HS-27A (cell line): ENCODE results near the gene MAD1L1.

Source experiments
- DNase-seq: peaks from one replicate; pipeline ENCODE4 v3.0.0-alpha.2; 2012; ENCODE audit warnings: low read depth, missing footprints

The MAD1L1 gene

GRCh38 chr7:2013381-2014311 is 219.1 kb downstream of the MAD1L1 start:
- DNase-seq = no peak

GRCh38 chr7:2012981-2013380 is 219.8 kb downstream of the MAD1L1 start:
- DNase-seq = no peak

- DNase-seq = no peak
These were observed 220.5 kb downstream of the MAD1L1 start for GRCh38 chr7:2012044-2012900.

- DNase-seq = no peak
These were observed 221.3 kb downstream of the MAD1L1 start for GRCh38 chr7:2011266-2012043.

GRCh38 chr7:2010551-2011265 is 222.0 kb downstream of the MAD1L1 start:
- DNase-seq = no peak

- no peak for DNase-seq
These were observed 222.6 kb downstream of the MAD1L1 start for GRCh38 chr7:2010101-2010500.

- no peak for DNase-seq
These were observed 223.2 kb downstream of the MAD1L1 start for GRCh38 chr7:2009541-2010001.

- no peak for DNase-seq
These were observed 223.7 kb downstream of the MAD1L1 start for GRCh38 chr7:2008936-2009540.

- no peak for DNase-seq
These were observed 224.4 kb downstream of the MAD1L1 start for GRCh38 chr7:2008101-2008935.

GRCh38 chr7:2007551-2007950 is 225.2 kb downstream of the MAD1L1 start:
- no peak for DNase-seq

GRCh38 chr7:2006921-2007381 is 225.8 kb downstream of the MAD1L1 start:
- no peak for DNase-seq

- DNase-seq = no peak
These were observed 226.4 kb downstream of the MAD1L1 start for GRCh38 chr7:2006231-2006771.

- DNase-seq = no peak
These were observed 227.0 kb downstream of the MAD1L1 start for GRCh38 chr7:2005786-2006185.

- no peak for DNase-seq
These were observed 227.7 kb downstream of the MAD1L1 start for GRCh38 chr7:2004841-2005725.

GRCh38 chr7:2003931-2004812 is 228.6 kb downstream of the MAD1L1 start:
- no peak for DNase-seq

- no peak for DNase-seq
These were observed 229.3 kb downstream of the MAD1L1 start for GRCh38 chr7:2003451-2003930.
